K562 (cell line): ENCODE measurements around the gene ABR. TPM values are rescaled to one million over a fixed set of nuclear protein-coding genes. Genes with fewer than 3 reads are reported as not detected.
A peak's percentile ranks its signal among the peaks of the same experiment; 100 is the strongest.

Experiments used
- RAD21 ChIP-seq, 2 experiments: fragments of 250-450 bp in 1 of 2; fragments of 450-650 bp in 1 of 2; sonication (Bioruptor Pico) in 1 of 2; formaldehyde crosslinking in 1 of 2; IDR thresholded peaks in 1 of 2; conservative IDR thresholded peaks in 1 of 2; 2 replicates each; pipeline versions ENCODE4 v1.4.0 to v1.8.0; 2020 to 2022; ENCODE audit warnings: mild to moderate bottlenecking in 2 of 2, moderate library complexity in 1 of 2
- ZNF707 ChIP-seq: fragments of 250-450 bp; sonication (Bioruptor Pico); conservative IDR thresholded peaks from 2 replicates; pipeline ENCODE4 v1.8.0; 2022; ENCODE audit warnings: inconsistent platforms, mild to moderate bottlenecking, moderate library complexity
- polyA plus RNA-seq, 8 experiments: library from polyadenylated mRNA; depleted of rRNA in 4 of 8; stranded (reverse) in 5 of 8; unstranded in 3 of 8; fragments of >200 nt; fragmentation: Nextera tagmentation in 2 of 8; fragmentation: Illumina TruSeq in 1 of 8; extraction: Ambion mirVana in 2 of 8; extraction: Trizol in 1 of 8; gene quantifications; 2 replicates each; pipeline versions ENCODE4 v1.2.1 to v1.2.3, GENCODE V29; 2011 to 2014; ENCODE audit warnings: inconsistent platforms in 1 of 8, missing spikeins in 1 of 8
- total RNA-seq, 7 experiments: library from RNA; depleted of rRNA in 6 of 7; stranded (reverse); fragments of >200 nt in 6 of 7; fragmentation: Illumina TruSeq in 2 of 7; extraction: Trizol in 2 of 7; gene quantifications; 2 replicates each; pipeline versions ENCODE4 v1.2.1 to v1.2.3, GENCODE V29; 2011 to 2021; ENCODE audit warnings: low replicate concordance in 1 of 7
- TF ChIP-seq, protein P1 (sequence below), 3 experiments: IDR thresholded peaks in 2 of 3; conservative IDR thresholded peaks in 1 of 3; 2 replicates each; pipeline ENCODE4 v1.5.1; 2011 to 2012; ENCODE audit warnings: low read length in 3 of 3, mild to moderate bottlenecking in 3 of 3, control low read depth in 2 of 3, improper control_type of control experiment in 1 of 3, inconsistent platforms in 1 of 3, low read depth in 1 of 3, mixed read lengths in 1 of 3, moderate library complexity in 1 of 3; ENCODE audit not compliant: insufficient read depth in 2 of 3
- TF ChIP-seq, protein P2 (sequence below), 2 experiments: IDR thresholded peaks; 2 replicates each; pipeline ENCODE4 v1.6.1; 2011; ENCODE audit warnings: borderline replicate concordance in 1 of 2, control low read depth in 1 of 2, low read depth in 1 of 2, low read length in 1 of 2, mild to moderate bottlenecking in 1 of 2, mixed read lengths in 1 of 2, moderate library complexity in 1 of 2; ENCODE audit not compliant: insufficient read depth in 1 of 2, insufficient read length in 1 of 2, poor library complexity in 1 of 2, severe bottlenecking in 1 of 2; ENCODE audit errors: extremely low read depth in 1 of 2

ABR gene
- total and polyA plus RNA-seq, 9 of the 15 experiments (the other 6 are each of a cell fraction or from before 2014, with no cell fraction given), result 0.07 to 1.6 (median 0.37) TPM; not detected in 1

DNA sequence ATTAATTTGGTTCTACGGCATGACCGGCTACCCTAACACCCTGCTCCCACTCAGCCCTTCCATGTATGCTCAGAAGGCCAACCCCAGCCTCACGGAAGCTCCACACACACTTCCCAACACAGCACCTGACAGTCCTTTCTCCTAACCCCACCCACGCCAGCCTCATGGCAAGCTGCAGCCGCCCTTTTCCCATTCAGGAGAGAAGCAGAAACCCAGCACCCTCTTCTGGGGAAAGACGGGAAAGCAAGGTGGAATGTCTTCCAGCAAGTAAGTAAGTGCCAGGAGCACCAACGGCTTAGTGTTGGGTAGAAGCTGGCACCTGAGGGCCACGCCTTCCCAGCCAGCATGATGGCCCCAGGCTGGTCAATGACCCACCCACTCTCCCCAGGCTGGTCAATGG is 32.1 kb downstream of the ABR start (continued):
- TF ChIP-seq, protein P1, sequence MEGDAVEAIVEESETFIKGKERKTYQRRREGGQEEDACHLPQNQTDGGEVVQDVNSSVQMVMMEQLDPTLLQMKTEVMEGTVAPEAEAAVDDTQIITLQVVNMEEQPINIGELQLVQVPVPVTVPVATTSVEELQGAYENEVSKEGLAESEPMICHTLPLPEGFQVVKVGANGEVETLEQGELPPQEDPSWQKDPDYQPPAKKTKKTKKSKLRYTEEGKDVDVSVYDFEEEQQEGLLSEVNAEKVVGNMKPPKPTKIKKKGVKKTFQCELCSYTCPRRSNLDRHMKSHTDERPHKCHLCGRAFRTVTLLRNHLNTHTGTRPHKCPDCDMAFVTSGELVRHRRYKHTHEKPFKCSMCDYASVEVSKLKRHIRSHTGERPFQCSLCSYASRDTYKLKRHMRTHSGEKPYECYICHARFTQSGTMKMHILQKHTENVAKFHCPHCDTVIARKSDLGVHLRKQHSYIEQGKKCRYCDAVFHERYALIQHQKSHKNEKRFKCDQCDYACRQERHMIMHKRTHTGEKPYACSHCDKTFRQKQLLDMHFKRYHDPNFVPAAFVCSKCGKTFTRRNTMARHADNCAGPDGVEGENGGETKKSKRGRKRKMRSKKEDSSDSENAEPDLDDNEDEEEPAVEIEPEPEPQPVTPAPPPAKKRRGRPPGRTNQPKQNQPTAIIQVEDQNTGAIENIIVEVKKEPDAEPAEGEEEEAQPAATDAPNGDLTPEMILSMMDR (IDR thresholded peaks at IDR 0.05 in 2 of 3, conservative IDR thresholded peaks at IDR 0.05 in 1 of 3; ENCODE audit: insufficient read depth in 2 of 3, low read depth in 1 of 3, low read length in 3 of 3), result peak; percentile 34 to 50 (median 45); a peak in 5 of 6 replicates
- no peak for TF ChIP-seq ZNF707 (CRISPR knock-in tag)
- peak; percentile 11 to 36; a peak in 2 of 4 replicates for TF ChIP-seq RAD21 (CRISPR knock-in tag; conservative IDR thresholded peaks at IDR 0.05 in 1 of 2, IDR thresholded peaks at IDR 0.05 in 1 of 2)
- TF ChIP-seq, protein P2, sequence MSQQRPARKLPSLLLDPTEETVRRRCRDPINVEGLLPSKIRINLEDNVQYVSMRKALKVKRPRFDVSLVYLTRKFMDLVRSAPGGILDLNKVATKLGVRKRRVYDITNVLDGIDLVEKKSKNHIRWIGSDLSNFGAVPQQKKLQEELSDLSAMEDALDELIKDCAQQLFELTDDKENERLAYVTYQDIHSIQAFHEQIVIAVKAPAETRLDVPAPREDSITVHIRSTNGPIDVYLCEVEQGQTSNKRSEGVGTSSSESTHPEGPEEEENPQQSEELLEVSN (IDR thresholded peaks at IDR 0.05; ENCODE audit: borderline replicate concordance in 1 of 2, extremely low read depth in 1 of 2, insufficient read depth in 1 of 2, insufficient read length in 1 of 2, low read depth in 1 of 2, low read length in 1 of 2, poor library complexity in 1 of 2, severe bottlenecking in 1 of 2), result peak in 1 of 2 experiments; percentile 42
